Activated CD8-positive, alpha-beta memory T cell treated with anti-CD3 and anti-CD28 coated beads, Interleukin-2, amount 50 U/mL, for 24 hours (primary cell): ENCODE data around the gene KIF9.
"Not testable (repeated sequence)": the region's sequence is repeated elsewhere in the genome, so short reads cannot be mapped to it uniquely, and the experiment has no call there.

ENCODE experiments used
- DNase-seq: peaks from one replicate; pipeline ENCODE4 v3.0.0-alpha.2; 2020; ENCODE audit errors: extremely low read depth

The KIF9 gene

DNA sequence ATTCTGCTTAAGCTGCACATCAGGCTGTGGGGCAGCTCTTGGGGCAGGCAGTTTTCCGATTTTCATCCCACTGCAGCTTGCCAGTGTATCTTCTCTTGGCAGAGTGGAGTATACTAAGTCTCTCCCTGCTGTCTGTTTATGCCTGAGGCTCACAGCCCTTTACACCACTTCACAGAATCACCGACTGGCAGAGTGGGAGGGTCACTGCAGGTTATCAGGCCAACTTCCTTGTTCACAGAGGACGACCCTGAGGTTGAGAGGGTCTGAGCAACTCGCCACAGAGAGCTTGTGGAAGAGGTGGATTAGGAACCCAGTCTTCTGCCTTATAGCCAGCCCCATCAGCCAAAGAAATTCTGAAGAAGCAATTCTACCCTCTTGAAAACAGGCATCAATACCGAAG is 30.9 kb downstream of the KIF9 start:
- DNase-seq = no peak

- not testable (repeated sequence) for DNase-seq
Measured at GRCh38 chr3:47251085-47251484, 31.5 kb downstream of the KIF9 start.

DNA sequence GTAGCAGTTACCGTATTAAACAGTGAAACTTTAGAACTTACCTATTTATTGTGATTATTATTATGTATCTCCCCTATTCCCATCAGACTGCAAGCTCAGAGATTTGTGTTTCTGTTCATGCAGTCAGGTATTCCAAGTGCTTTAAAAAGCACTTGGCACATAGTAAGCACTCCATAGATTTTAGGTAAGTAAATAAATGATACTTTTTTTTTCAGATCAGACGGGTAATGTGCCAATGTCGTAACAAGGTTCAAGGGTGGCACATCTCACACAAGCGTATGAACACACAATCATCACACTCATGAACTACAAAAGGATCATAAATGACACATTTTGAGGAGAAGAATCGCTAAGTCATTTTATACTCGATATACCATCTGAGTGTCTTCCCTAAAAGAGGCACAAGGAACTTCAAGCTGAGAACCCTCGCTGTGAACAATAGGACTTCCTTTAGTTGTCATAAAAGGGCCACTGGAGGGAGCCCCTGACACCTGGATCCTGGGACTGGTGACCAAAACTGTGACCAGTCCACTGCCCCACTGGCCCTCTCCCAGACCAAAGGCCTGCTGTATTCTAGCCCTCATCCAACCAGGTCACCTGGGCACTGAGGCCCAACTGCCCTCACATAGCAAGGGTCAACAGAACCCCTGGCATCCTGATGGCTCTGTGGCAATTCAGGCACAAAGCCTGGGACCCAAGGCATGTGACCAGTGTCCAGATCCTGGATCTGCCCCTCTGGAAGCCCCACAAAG is 32.1 kb downstream of the KIF9 start:
- no peak for DNase-seq

- DNase-seq = no peak
Measured at GRCh38 chr3:47247131-47248064, 35.2 kb downstream of the KIF9 start.

- DNase-seq = no peak
Measured at GRCh38 chr3:47245271-47245670, 37.3 kb downstream of the KIF9 start.

DNA sequence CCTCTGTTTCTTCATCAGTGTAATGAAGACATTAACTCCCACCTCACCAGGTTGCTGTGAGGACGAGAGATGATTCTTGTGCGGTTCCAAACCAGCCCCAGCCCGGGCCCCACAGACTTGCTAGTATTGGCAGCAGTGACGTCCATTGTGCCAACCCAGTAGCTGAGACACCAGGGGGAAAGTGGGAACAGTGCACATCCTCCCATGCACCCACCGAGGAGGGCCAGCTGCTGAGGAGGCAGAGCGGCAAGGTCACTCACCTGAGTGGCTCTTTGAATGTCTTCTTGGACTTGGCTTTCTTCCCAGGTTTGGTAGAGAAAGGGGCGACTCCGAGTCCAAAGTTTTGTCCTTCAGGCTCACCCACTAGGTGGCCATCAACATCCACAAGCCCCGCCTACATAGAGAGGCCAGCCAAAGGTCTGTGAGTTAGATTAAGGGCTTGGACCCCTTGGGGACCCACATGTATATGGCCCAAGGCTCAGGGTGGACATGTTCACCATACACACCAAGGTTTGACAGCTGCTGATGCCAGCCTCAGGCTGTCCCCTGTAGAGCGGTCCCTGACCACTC is 38.0 kb downstream of the KIF9 start:
- DNase-seq = no peak

GRCh38 chr3:47243419-47244147 is 39.0 kb downstream of the KIF9 start:
- DNase-seq = no peak

DNA sequence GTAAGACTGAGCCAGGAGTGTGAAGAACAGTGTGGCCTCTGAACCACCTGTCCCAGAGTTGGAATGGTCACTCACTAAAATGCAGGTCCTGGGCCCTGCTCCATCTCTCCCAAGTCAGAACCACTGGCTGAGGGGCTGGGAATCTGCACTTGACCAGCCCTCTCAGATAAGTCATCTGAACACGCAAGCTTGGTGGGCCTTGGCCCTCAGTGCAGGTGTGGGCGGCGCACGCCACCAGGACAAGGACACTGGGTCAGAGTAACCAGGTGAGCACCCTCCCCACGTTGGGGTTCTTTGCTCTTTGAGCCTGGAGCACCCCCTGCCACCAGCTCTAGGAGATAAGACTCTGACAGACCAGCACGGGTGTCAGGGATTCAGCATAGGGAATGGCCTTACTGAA is 42.7 kb downstream of the KIF9 start:
- no peak for DNase-seq

- DNase-seq = no peak
Measured at GRCh38 chr3:47238017-47238416, 44.6 kb downstream of the KIF9 start.

DNA sequence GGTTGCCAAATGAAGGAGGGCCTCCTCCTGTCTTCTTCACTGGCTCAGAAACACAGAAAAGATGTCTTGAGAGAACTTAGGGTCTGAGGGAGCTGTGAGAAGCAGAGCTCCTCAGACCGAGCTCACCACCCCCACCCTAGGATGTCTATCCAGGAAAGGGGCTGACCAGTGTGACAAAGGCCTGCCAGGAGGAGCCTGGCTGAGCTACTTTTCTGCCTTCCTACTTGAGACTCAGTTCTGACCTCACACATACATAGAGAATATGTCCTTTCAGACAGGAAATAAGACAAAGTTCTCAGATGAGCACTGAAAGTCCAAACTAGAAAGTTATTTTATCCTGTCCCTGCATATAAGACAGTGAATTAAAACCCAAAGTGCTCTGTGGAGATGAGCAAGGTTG is 54.5 kb downstream of the KIF9 start:
- DNase-seq = no peak

GRCh38 chr3:47227678-47228077 is 54.9 kb downstream of the KIF9 start:
- DNase-seq = no peak

- no peak for DNase-seq
Measured at GRCh38 chr3:47225310-47225906, 57.2 kb downstream of the KIF9 start.

GRCh38 chr3:47223755-47224154 is 58.8 kb downstream of the KIF9 start:
- no peak for DNase-seq

DNA sequence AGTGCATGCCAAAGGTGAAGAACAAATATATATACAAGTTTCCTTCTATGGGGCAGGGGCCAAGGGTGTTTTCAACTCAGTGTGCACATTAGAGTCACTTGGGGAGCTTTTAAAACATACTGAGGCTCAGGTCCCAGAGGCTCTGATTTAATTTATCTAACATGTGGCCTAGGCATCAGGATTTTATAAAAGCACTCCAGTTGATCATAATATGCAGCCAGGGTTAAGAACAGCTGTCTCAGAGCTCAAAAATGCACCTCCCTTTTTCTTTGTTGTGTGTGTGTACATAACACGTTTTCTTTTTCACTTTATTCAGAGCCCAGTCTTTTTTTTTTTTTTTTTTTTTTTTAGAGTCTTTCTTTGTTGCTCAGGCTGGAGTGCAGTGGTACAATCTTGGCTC is 60.8 kb downstream of the KIF9 start:
- DNase-seq = no peak

- no peak for DNase-seq
Measured at GRCh38 chr3:47210863-47211405, 71.7 kb downstream of the KIF9 start.

GRCh38 chr3:47206022-47206421 is 76.6 kb downstream of the KIF9 start:
- DNase-seq = not testable (repeated sequence)

GRCh38 chr3:47204875-47205274 is 77.7 kb downstream of the KIF9 start:
- DNase-seq = no peak

GRCh38 chr3:47202542-47202941 is 80.1 kb downstream of the KIF9 start:
- no peak for DNase-seq

- DNase-seq = no peak
Measured at GRCh38 chr3:47197287-47197686, 85.3 kb downstream of the KIF9 start.

GRCh38 chr3:47194994-47195393 is 87.6 kb downstream of the KIF9 start:
- DNase-seq = no peak
